Right lobe of liver (tissue), 4 donors: ENCODE measurements around the gene ARFIP1.

Experiments
- POLR2A ChIP-seq: fragments of 450-650 bp; IDR thresholded peaks from one replicate; pipeline ENCODE4 v1.6.1; 2017; ENCODE audit warnings: antibody characterized with exemption, mild to moderate bottlenecking
- TF ChIP-seq, protein P1 (sequence below), 4 donors: fragments of 200-600 bp in 3 of 4; fragments of 450-650 bp in 1 of 4; IDR thresholded peaks; one replicate each; pipeline versions ENCODE4 v1.5.1 to v1.8.0; 2016 to 2022; ENCODE audit warnings: antibody characterized with exemption in 4 of 4, mild to moderate bottlenecking in 2 of 4
- donor health status: DM: no; HTN: no; CAD: no.
- donor health status: DM: no; HTN: no; CAD: no.
- donor health status: DM: no; HTN: yes; CAD: no.

GRCh38 chr4:152780267-152780778, 569 bp downstream of the ARFIP1 start:
- TF ChIP-seq, protein P1, sequence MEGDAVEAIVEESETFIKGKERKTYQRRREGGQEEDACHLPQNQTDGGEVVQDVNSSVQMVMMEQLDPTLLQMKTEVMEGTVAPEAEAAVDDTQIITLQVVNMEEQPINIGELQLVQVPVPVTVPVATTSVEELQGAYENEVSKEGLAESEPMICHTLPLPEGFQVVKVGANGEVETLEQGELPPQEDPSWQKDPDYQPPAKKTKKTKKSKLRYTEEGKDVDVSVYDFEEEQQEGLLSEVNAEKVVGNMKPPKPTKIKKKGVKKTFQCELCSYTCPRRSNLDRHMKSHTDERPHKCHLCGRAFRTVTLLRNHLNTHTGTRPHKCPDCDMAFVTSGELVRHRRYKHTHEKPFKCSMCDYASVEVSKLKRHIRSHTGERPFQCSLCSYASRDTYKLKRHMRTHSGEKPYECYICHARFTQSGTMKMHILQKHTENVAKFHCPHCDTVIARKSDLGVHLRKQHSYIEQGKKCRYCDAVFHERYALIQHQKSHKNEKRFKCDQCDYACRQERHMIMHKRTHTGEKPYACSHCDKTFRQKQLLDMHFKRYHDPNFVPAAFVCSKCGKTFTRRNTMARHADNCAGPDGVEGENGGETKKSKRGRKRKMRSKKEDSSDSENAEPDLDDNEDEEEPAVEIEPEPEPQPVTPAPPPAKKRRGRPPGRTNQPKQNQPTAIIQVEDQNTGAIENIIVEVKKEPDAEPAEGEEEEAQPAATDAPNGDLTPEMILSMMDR (IDR thresholded peaks at IDR 0.05) = no peak
- TF ChIP-seq POLR2A = no peak
